HG02763 (cell line): ENCODE results near the gene FAN1.
"Not testable (repeated sequence)": the region's sequence is repeated elsewhere in the genome, so short reads cannot be mapped to it uniquely, and the experiment has no call there.

ENCODE experiments used
- ATAC-seq: cut with Tn5 transposase; IDR thresholded peaks from one replicate; pipeline ENCODE4 v1.9.1; 2021; ENCODE audit warnings: mild to moderate bottlenecking, moderate library complexity; ENCODE audit not compliant: unreplicated experiment

The FAN1 gene

GRCh38 chr15:30903497-30904187 lies at the start of gene FAN1:
Gene FAN1 (plus strand): TSS chr15:30903915. CDS start chr15:30904664, 749 bp downstream.
- peak; percentile 90 for ATAC-seq

GRCh38 chr15:30859091-30859874 lies 44.4 kb upstream of the FAN1 start:
- no peak for ATAC-seq

GRCh38 chr15:30865257-30865656 lies 38.5 kb upstream of the FAN1 start:
- no peak for ATAC-seq

- no peak for ATAC-seq
Measured at GRCh38 chr15:30870681-30871080, 33.0 kb upstream of the FAN1 start.

- ATAC-seq, result no peak
Measured at GRCh38 chr15:30872341-30872748, 31.4 kb upstream of the FAN1 start.

GRCh38 chr15:30877070-30877469 lies 26.6 kb upstream of the FAN1 start:
- ATAC-seq, result no peak

- ATAC-seq, result no peak
Measured at GRCh38 chr15:30878515-30878914, 25.2 kb upstream of the FAN1 start.

- no peak for ATAC-seq
Measured at GRCh38 chr15:30882849-30883433, 20.8 kb upstream of the FAN1 start.

- ATAC-seq, result not testable (repeated sequence)
Measured at GRCh38 chr15:30883666-30884065, 20.0 kb upstream of the FAN1 start.

GRCh38 chr15:30885814-30886213 lies 17.9 kb upstream of the FAN1 start:
- no peak for ATAC-seq

- ATAC-seq, result no peak
Measured at GRCh38 chr15:30889196-30889595, 14.5 kb upstream of the FAN1 start.

GRCh38 chr15:30895461-30896210 lies 8.1 kb upstream of the FAN1 start:
- ATAC-seq, result no peak

- ATAC-seq, result no peak
Measured at GRCh38 chr15:30896211-30896606, 7.5 kb upstream of the FAN1 start.

- ATAC-seq, result no peak
Measured at GRCh38 chr15:30901889-30902288, 1.8 kb upstream of the FAN1 start.

- no peak for ATAC-seq
Measured at GRCh38 chr15:30904812-30905211, 1.1 kb downstream of the FAN1 start.

- no peak for ATAC-seq
Measured at GRCh38 chr15:30905821-30906220, 2.1 kb downstream of the FAN1 start.

GRCh38 chr15:30906366-30906765 lies 2.7 kb downstream of the FAN1 start:
- no peak for ATAC-seq

GRCh38 chr15:30913761-30914160 lies 10.0 kb downstream of the FAN1 start:
- no peak for ATAC-seq

- ATAC-seq, result no peak
Measured at GRCh38 chr15:30917013-30917412, 13.3 kb downstream of the FAN1 start.

- ATAC-seq, result no peak
Measured at GRCh38 chr15:30917675-30918074, 14.0 kb downstream of the FAN1 start.

GRCh38 chr15:30918366-30918765 lies 14.7 kb downstream of the FAN1 start:
- ATAC-seq, result no peak
